Measurements from ENCODE around the gene CRADD. TPM values are rescaled to one million over a fixed set of nuclear protein-coding genes. Genes with fewer than 3 reads are reported as not detected.
"Not testable (repeated sequence)": the region's sequence is repeated elsewhere in the genome, so short reads cannot be mapped to it uniquely, and the experiment has no call there.

CRADD gene
- polyA plus RNA-seq, 4 donors: 19.0 to 49.4 (median 27.1) TPM

- whole genome bisulfite sequencing, 3 donors: 96 to 100% (median 100%) methylated on average over 3 to 4 of the region's 4 CpGs
- H3K27me3 ChIP-seq (ENCODE audit: control insufficient read depth in 3 of 3, insufficient read depth in 3 of 3, low read length in 3 of 3); H3K27ac ChIP-seq (ENCODE audit: low read depth in 1 of 3, low read length in 2 of 3); H3K4me3 ChIP-seq (ENCODE audit: low read depth in 1 of 3, low read length in 3 of 3); H3K36me3 ChIP-seq (ENCODE audit: control insufficient read depth in 3 of 3, insufficient read depth in 2 of 3, low read depth in 1 of 3, low read length in 3 of 3); FAIRE-seq; DNase-seq; H3K9me3 ChIP-seq (ENCODE audit: control insufficient read depth in 2 of 2, insufficient read depth in 1 of 2, low read depth in 1 of 2, low read length in 1 of 2): not testable (repeated sequence)
- H3K4me1 ChIP-seq (ENCODE audit: control insufficient read depth in 3 of 3, insufficient read depth in 2 of 3, low read depth in 1 of 3, low read length in 2 of 3): peaks cover 0 to 10% (median 4%) of the 10 kb centered on the region in 3 donors
These were observed 104.8 kb downstream of the CRADD start for GRCh38 chr12:93781961-93782360.

- no peak for FAIRE-seq
- 98 to 100% (median 99%) methylated on average over 1 of the region's 1 CpG for WGBS, 3 donors
- Histone ChIP-seq H3K4me3 (ENCODE audit: low read depth in 1 of 3, low read length in 3 of 3) (no peak overlapping the region), H3K27me3 (ENCODE audit: control insufficient read depth in 3 of 3, insufficient read depth in 3 of 3, low read length in 3 of 3) (no peaks in the 10 kb centered on the region), H3K4me1 (ENCODE audit: control insufficient read depth in 3 of 3, insufficient read depth in 2 of 3, low read depth in 1 of 3, low read length in 2 of 3) (peaks cover 0 to 10% (median 0%) of the 10 kb centered on the region in 3 donors), H3K27ac (ENCODE audit: low read depth in 1 of 3, low read length in 2 of 3) (no peak overlapping the region), H3K36me3 (ENCODE audit: control insufficient read depth in 3 of 3, insufficient read depth in 2 of 3, low read depth in 1 of 3, low read length in 3 of 3) (no peaks in the 10 kb centered on the region), H3K9me3 (ENCODE audit: control insufficient read depth in 2 of 2, insufficient read depth in 1 of 2, low read depth in 1 of 2, low read length in 1 of 2) (peaks cover 0 to under 1% of the 10 kb centered on the region in 2 donors)
- DNase-seq: no peak
These were observed 105.7 kb downstream of the CRADD start for GRCh38 chr12:93782853-93783252.

DNA sequence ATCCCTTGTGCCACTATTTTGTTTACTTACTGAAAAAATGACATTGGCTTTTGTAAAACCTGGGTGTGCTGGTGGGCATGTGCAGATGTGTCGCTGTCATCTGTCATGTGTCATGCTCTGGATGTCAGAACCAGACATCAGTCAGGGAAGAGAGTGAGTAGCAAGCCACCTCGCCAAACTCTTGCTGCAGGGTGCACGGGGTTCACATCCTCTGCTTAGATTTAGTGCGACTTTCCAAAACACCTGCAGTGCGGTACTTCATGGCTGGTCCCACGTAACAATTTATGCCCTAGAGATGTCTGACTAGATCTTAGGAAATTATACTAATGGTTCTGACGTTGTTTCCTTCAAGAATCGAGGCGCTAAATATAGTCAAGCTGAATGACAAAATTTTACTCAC, 106.7 kb downstream of the CRADD start:
- no peak overlapping the region for H3K4me3 ChIP-seq (ENCODE audit: low read depth in 1 of 3, low read length in 3 of 3)
- peaks cover 0 to 10% (median 0%) of the 10 kb centered on the region in 3 donors for H3K4me1 ChIP-seq (ENCODE audit: control insufficient read depth in 3 of 3, insufficient read depth in 2 of 3, low read depth in 1 of 3, low read length in 2 of 3)
- peaks cover 0 to 5% of the 10 kb centered on the region in 2 donors for H3K9me3 ChIP-seq (ENCODE audit: control insufficient read depth in 2 of 2, insufficient read depth in 1 of 2, low read depth in 1 of 2, low read length in 1 of 2)
- no peak for FAIRE-seq
- peak overlapping the region in 1 of 3 donors; percentile 5 for H3K27ac ChIP-seq (ENCODE audit: low read depth in 1 of 3, low read length in 2 of 3)
- H3K36me3 ChIP-seq (ENCODE audit: control insufficient read depth in 3 of 3, insufficient read depth in 2 of 3, low read depth in 1 of 3, low read length in 3 of 3): no peaks in the 10 kb centered on the region
- no peaks in the 10 kb centered on the region for H3K27me3 ChIP-seq (ENCODE audit: control insufficient read depth in 3 of 3, insufficient read depth in 3 of 3, low read length in 3 of 3)
- WGBS, 3 donors: 71 to 80% (median 72%) methylated on average over 9 of the region's 9 CpGs
- no peak for DNase-seq

DNA sequence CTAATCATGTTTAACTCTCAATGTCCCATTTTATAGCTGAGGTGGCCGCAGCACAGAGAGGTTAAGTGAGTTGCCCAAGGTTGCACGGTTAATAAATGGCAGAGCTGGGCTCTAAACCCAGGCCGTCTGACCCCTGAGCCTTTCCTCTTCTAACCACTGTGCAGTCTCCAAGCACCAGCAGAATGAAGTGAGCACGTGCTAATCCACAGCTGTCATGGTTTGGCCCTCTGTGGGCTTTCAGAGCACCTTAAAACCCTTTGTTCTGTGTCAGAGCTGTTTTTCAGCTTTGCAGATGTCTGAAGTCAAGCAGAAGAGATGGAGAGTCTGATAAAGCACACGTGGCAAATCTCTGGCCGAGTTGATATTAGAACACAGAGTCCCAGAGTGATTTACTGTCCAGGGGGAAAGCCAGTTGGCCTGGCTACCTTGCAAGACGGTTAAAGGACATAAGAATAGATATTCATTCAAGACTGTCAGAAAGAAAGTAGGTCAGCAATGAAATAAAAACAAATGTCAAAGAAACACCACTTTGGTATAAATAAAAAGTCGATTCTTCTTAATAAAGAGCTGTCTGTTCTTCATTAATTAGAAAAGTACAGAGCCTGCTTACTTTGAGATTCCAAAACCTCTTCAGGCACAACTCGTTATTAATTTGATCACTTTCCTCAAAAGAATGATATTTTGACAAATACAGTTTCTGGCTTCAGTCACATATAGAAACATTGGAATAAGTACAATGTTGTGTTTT, 107.3 kb downstream of the CRADD start:
- WGBS, 3 donors: 39 to 43% (median 39%) methylated on average over 9 of the region's 9 CpGs
- H3K27me3 ChIP-seq (ENCODE audit: control insufficient read depth in 3 of 3, insufficient read depth in 3 of 3, low read length in 3 of 3): no peaks in the 10 kb centered on the region
- H3K27ac ChIP-seq (ENCODE audit: low read depth in 1 of 3, low read length in 2 of 3): peak overlapping the region in 2 of 3 donors; percentile 32 to 62
- no peak overlapping the region for H3K4me3 ChIP-seq (ENCODE audit: low read depth in 1 of 3, low read length in 3 of 3)
- peaks cover 0 to 5% of the 10 kb centered on the region in 2 donors for H3K9me3 ChIP-seq (ENCODE audit: control insufficient read depth in 2 of 2, insufficient read depth in 1 of 2, low read depth in 1 of 2, low read length in 1 of 2)
- peak in 1 of 2 donors; percentile 43 for DNase-seq
- no peak for FAIRE-seq
- no peaks in the 10 kb centered on the region for H3K36me3 ChIP-seq (ENCODE audit: control insufficient read depth in 3 of 3, insufficient read depth in 2 of 3, low read depth in 1 of 3, low read length in 3 of 3)
- peaks cover 0 to 10% (median 0%) of the 10 kb centered on the region in 3 donors for H3K4me1 ChIP-seq (ENCODE audit: control insufficient read depth in 3 of 3, insufficient read depth in 2 of 3, low read depth in 1 of 3, low read length in 2 of 3)

DNA sequence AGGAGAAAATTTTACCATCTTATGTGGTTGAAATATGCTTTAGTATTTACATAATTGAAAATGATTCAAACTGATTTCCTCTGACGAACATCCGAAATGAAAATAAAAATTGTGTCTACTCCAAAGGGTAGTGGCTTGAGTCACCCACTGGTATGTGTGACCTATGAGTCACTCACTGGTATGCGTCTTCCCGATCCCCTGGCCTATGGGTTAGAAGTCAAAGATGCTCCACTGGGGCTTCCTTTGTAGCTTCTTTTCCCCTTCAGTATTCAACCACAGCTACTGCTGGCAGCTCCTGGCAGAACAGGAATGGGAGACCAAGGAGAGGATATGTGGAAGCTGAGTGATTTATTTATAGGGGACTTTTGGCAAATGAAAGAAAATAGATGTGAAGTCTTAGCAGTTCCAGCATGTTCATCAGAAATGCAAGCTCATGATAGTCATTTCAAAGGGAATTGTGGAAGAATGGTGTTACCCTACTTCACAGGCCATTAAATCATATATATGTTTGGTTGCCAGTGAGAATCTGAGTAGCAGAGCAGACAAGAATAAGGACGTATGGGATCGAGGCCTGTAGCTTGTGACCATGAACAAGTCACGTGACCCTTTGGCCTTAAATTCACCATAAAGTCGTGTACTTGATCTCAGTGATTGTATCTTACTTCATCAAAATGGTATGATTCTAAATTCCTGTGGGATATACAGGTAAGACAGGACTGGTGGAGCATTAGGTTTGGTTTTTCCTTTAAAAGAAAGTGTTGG, 108.3 kb downstream of the CRADD start:
- FAIRE-seq: no peak
- H3K27me3 ChIP-seq (ENCODE audit: control insufficient read depth in 3 of 3, insufficient read depth in 3 of 3, low read length in 3 of 3): no peaks in the 10 kb centered on the region
- 45 to 56% (median 51%) methylated on average over 8 of the region's 8 CpGs for WGBS, 3 donors

GRCh38 chr12:93786656-93787397, 109.7 kb downstream of the CRADD start:
- 84 to 92% (median 88%) methylated on average over 4 of the region's 4 CpGs for WGBS, 3 donors
- FAIRE-seq (no peak), DNase-seq (peak in 1 of 2 donors; percentile 37)
- peaks cover 0 to 8% (median 0%) of the 10 kb centered on the region in 3 donors for H3K4me1 ChIP-seq (ENCODE audit: control insufficient read depth in 3 of 3, insufficient read depth in 2 of 3, low read depth in 1 of 3, low read length in 2 of 3)
- H3K27me3 ChIP-seq (ENCODE audit: control insufficient read depth in 3 of 3, insufficient read depth in 3 of 3, low read length in 3 of 3): no peaks in the 10 kb centered on the region
- H3K9me3 ChIP-seq (ENCODE audit: control insufficient read depth in 2 of 2, insufficient read depth in 1 of 2, low read depth in 1 of 2, low read length in 1 of 2): peaks cover 0 to 5% of the 10 kb centered on the region in 2 donors
- no peak overlapping the region for H3K27ac ChIP-seq (ENCODE audit: low read depth in 1 of 3, low read length in 2 of 3)
- H3K36me3 ChIP-seq (ENCODE audit: control insufficient read depth in 3 of 3, insufficient read depth in 2 of 3, low read depth in 1 of 3, low read length in 3 of 3): no peaks in the 10 kb centered on the region
- H3K4me3 ChIP-seq (ENCODE audit: low read depth in 1 of 3, low read length in 3 of 3): no peak overlapping the region

More for the DNA sequence above, 108.3 kb downstream of the CRADD start:
- peaks cover 0 to 8% (median 0%) of the 10 kb centered on the region in 3 donors for H3K4me1 ChIP-seq (ENCODE audit: control insufficient read depth in 3 of 3, insufficient read depth in 2 of 3, low read depth in 1 of 3, low read length in 2 of 3)
- H3K27ac ChIP-seq (ENCODE audit: low read depth in 1 of 3, low read length in 2 of 3): peak overlapping the region in 1 of 3 donors; percentile 88
- no peak overlapping the region for H3K4me3 ChIP-seq (ENCODE audit: low read depth in 1 of 3, low read length in 3 of 3)
- peaks cover 0 to 5% of the 10 kb centered on the region in 2 donors for H3K9me3 ChIP-seq (ENCODE audit: control insufficient read depth in 2 of 2, insufficient read depth in 1 of 2, low read depth in 1 of 2, low read length in 1 of 2)
- DNase-seq: peak in 1 of 2 donors; percentile 75
- no peaks in the 10 kb centered on the region for H3K36me3 ChIP-seq (ENCODE audit: control insufficient read depth in 3 of 3, insufficient read depth in 2 of 3, low read depth in 1 of 3, low read length in 3 of 3)

DNA sequence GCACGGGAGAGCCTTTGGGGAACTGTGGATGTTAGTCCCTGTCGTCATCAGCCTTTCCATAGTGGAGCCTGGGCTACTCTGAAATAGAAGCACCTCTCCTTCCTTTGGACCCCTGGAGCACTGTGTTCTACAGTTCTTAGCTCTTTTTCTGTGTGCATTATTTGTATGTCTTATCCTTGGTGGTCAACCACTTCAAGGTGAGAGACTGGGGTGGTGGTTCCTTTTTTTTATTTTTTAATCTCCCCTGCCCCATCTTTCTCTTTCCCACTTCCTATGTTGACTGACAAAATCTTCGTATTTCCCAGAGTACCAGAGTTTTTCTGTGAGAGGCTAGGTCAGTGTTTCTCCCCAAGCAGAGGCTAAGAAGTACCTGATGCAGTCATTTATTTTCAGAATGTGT, 111.7 kb downstream of the CRADD start:
- DNase-seq (no peak), FAIRE-seq (no peak)
- Histone ChIP-seq H3K4me1 (ENCODE audit: control insufficient read depth in 3 of 3, insufficient read depth in 2 of 3, low read depth in 1 of 3, low read length in 2 of 3) (peaks cover 0 to 8% (median 0%) of the 10 kb centered on the region in 3 donors), H3K9me3 (ENCODE audit: control insufficient read depth in 2 of 2, insufficient read depth in 1 of 2, low read depth in 1 of 2, low read length in 1 of 2) (peaks cover 0 to 5% of the 10 kb centered on the region in 2 donors), H3K27me3 (ENCODE audit: control insufficient read depth in 3 of 3, insufficient read depth in 3 of 3, low read length in 3 of 3) (no peaks in the 10 kb centered on the region), H3K36me3 (ENCODE audit: control insufficient read depth in 3 of 3, insufficient read depth in 2 of 3, low read depth in 1 of 3, low read length in 3 of 3) (no peaks in the 10 kb centered on the region), H3K27ac (ENCODE audit: low read depth in 1 of 3, low read length in 2 of 3) (no peak overlapping the region), H3K4me3 (ENCODE audit: low read depth in 1 of 3, low read length in 3 of 3) (no peak overlapping the region)
- WGBS, 3 donors: 89 to 92% (median 91%) methylated on average over 3 of the region's 3 CpGs

DNA sequence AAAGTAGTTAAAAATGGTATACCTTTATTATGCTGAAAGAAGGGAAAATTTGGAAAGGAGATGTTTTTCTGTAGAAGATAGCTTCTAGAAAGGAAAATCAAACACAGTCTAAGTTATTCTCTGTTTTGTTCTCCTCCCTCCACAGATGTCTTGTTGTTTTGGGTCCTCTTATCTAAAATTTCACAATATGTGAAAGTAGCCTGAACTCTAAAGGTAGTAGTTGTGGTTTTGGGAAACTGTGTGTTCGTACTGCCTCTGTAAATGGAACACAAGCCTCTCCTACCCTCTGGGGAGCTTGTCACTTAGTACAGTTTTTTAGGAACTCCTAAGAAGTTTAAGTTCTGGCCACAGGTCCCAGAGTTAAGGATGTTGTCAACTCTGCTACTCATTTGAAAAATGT, 112.6 kb downstream of the CRADD start:
- WGBS, 3 donors: 70 to 94% (median 78%) methylated on average over 1 of the region's 1 CpG
- H3K36me3 ChIP-seq (ENCODE audit: control insufficient read depth in 3 of 3, insufficient read depth in 2 of 3, low read depth in 1 of 3, low read length in 3 of 3): no peaks in the 10 kb centered on the region
- no peak overlapping the region for H3K4me3 ChIP-seq (ENCODE audit: low read depth in 1 of 3, low read length in 3 of 3)
- no peak for DNase-seq
- peaks cover 0 to 8% (median 0%) of the 10 kb centered on the region in 3 donors for H3K4me1 ChIP-seq (ENCODE audit: control insufficient read depth in 3 of 3, insufficient read depth in 2 of 3, low read depth in 1 of 3, low read length in 2 of 3)
- peaks cover 0 to 5% of the 10 kb centered on the region in 2 donors for H3K9me3 ChIP-seq (ENCODE audit: control insufficient read depth in 2 of 2, insufficient read depth in 1 of 2, low read depth in 1 of 2, low read length in 1 of 2)
- FAIRE-seq: no peak
- H3K27ac ChIP-seq (ENCODE audit: low read depth in 1 of 3, low read length in 2 of 3): no peak overlapping the region
- no peaks in the 10 kb centered on the region for H3K27me3 ChIP-seq (ENCODE audit: control insufficient read depth in 3 of 3, insufficient read depth in 3 of 3, low read length in 3 of 3)

Data from small intestine (tissue), 7 donors.